GM19351 (cell line): ENCODE data around the gene NFKBIL1.
A peak's percentile ranks its signal among the peaks of the same experiment; 100 is the strongest.
"Not testable (repeated sequence)": the region's sequence is repeated elsewhere in the genome, so short reads cannot be mapped to it uniquely, and the experiment has no call there.

Experiments
- ATAC-seq: cut with Tn5 transposase; IDR thresholded peaks from one replicate; pipeline ENCODE4 v1.9.1; 2021; ENCODE audit warnings: mild to moderate bottlenecking, moderate library complexity; ENCODE audit not compliant: unreplicated experiment

Gene NFKBIL1

GRCh38 chr6:31546958-31547726, at the start of gene NFKBIL1:
Gene NFKBIL1 (plus strand): TSS chr6:31547608. CDS start chr6:31547695, 87 bp downstream.
- ATAC-seq, result peak; percentile 75

GRCh38 chr6:31498748-31499147, 48.7 kb upstream of the NFKBIL1 start:
- ATAC-seq, result no peak

- not testable (repeated sequence) for ATAC-seq
Measured at GRCh38 chr6:31499648-31500047, 47.8 kb upstream of the NFKBIL1 start.

- ATAC-seq, result no peak
Measured at GRCh38 chr6:31502586-31502985, 44.8 kb upstream of the NFKBIL1 start.

GRCh38 chr6:31509036-31509435, 38.4 kb upstream of the NFKBIL1 start:
- not testable (repeated sequence) for ATAC-seq

- ATAC-seq, result no peak
Measured at GRCh38 chr6:31510007-31510406, 37.4 kb upstream of the NFKBIL1 start.

- no peak for ATAC-seq
Measured at GRCh38 chr6:31513456-31514165, 33.8 kb upstream of the NFKBIL1 start.

- ATAC-seq, result no peak
Measured at GRCh38 chr6:31521835-31522234, 25.6 kb upstream of the NFKBIL1 start.

- ATAC-seq, result no peak
Measured at GRCh38 chr6:31525553-31525931, 21.9 kb upstream of the NFKBIL1 start.

- ATAC-seq, result no peak
Measured at GRCh38 chr6:31525932-31526591, 21.3 kb upstream of the NFKBIL1 start.

- no peak for ATAC-seq
Measured at GRCh38 chr6:31528307-31528777, 19.1 kb upstream of the NFKBIL1 start.

- no peak for ATAC-seq
Measured at GRCh38 chr6:31528821-31529328, 18.5 kb upstream of the NFKBIL1 start, which contains the start of gene MCCD1. Gene MCCD1 (plus strand): TSS chr6:31528962. CDS start chr6:31529015, 53 bp downstream.

- no peak for ATAC-seq
Measured at GRCh38 chr6:31529329-31530150, 17.9 kb upstream of the NFKBIL1 start.

GRCh38 chr6:31530659-31531058, 16.7 kb upstream of the NFKBIL1 start:
- ATAC-seq, result no peak

GRCh38 chr6:31531162-31531561, 16.2 kb upstream of the NFKBIL1 start:
- no peak for ATAC-seq

- ATAC-seq, result no peak
Measured at GRCh38 chr6:31531771-31532643, 15.4 kb upstream of the NFKBIL1 start.

- ATAC-seq, result no peak
Measured at GRCh38 chr6:31532644-31533454, 14.6 kb upstream of the NFKBIL1 start.

- no peak for ATAC-seq
Measured at GRCh38 chr6:31533455-31533841, 14.0 kb upstream of the NFKBIL1 start.

GRCh38 chr6:31534011-31534410, 13.4 kb upstream of the NFKBIL1 start:
- no peak for ATAC-seq
